Pulmonary artery endothelial cell (primary cell): ENCODE data around the gene KLHDC3. TPM values are rescaled to one million over a fixed set of nuclear protein-coding genes. Genes with fewer than 3 reads are reported as not detected.
A peak's percentile ranks its signal among the peaks of the same experiment; 100 is the strongest.

Experiments used
- DNase-seq: peaks from one replicate; pipeline ENCODE4 v3.0.0-alpha.2; 2011; ENCODE audit warnings: low read depth, low spot score
- total RNA-seq: library from RNA; depleted of rRNA; stranded (reverse); fragments of >200 nt; gene quantifications from 2 replicates; pipeline ENCODE4 v1.2.3, GENCODE V29; 2014

The KLHDC3 gene
- total RNA-seq: 123 and 148 TPM in 2 replicates

GRCh38 chr6:43013843-43014433, at the start of gene KLHDC3, which contains the start of gene MEA1:
Gene KLHDC3, plus strand, starts transcription at chr6:43014249. Its CDS starts 2,944 bp downstream, at chr6:43017193.
Gene MEA1, minus strand, starts transcription at chr6:43013946. Its CDS starts 133 bp downstream, at chr6:43013813.
- DNase-seq: peak; percentile 99

GRCh38 chr6:42966571-42966970, 47.5 kb upstream of the KLHDC3 start:
- DNase-seq: no peak

GRCh38 chr6:42967228-42967627, 46.8 kb upstream of the KLHDC3 start:
- DNase-seq: no peak

- DNase-seq: no peak
Observed at GRCh38 chr6:42968126-42968701, 45.8 kb upstream of the KLHDC3 start.

GRCh38 chr6:42968783-42969182, 45.3 kb upstream of the KLHDC3 start:
- DNase-seq: no peak

GRCh38 chr6:42969431-42969830, 44.6 kb upstream of the KLHDC3 start:
- no peak for DNase-seq

- DNase-seq: no peak
Observed at GRCh38 chr6:42969934-42970333, 44.1 kb upstream of the KLHDC3 start.

- DNase-seq: no peak
Observed at GRCh38 chr6:42970871-42971612, 43.0 kb upstream of the KLHDC3 start.

GRCh38 chr6:42971746-42972327, 42.2 kb upstream of the KLHDC3 start:
- DNase-seq: no peak

- no peak for DNase-seq
Observed at GRCh38 chr6:42973926-42974325, 40.1 kb upstream of the KLHDC3 start.

GRCh38 chr6:42974919-42975505, 39.0 kb upstream of the KLHDC3 start:
- no peak for DNase-seq

GRCh38 chr6:42978487-42978838, 35.6 kb upstream of the KLHDC3 start:
- DNase-seq: no peak

- DNase-seq: peak; percentile 52
Observed at GRCh38 chr6:42978839-42979522, 35.1 kb upstream of the KLHDC3 start, which contains the start of gene PEX6. Gene PEX6, minus strand, starts transcription at chr6:42979181. Its CDS starts 31 bp downstream, at chr6:42979150.

- no peak for DNase-seq
Observed at GRCh38 chr6:42979523-42980177, 34.4 kb upstream of the KLHDC3 start.

- no peak for DNase-seq
Observed at GRCh38 chr6:42981836-42982235, 32.2 kb upstream of the KLHDC3 start.

GRCh38 chr6:42984001-42984923, 29.8 kb upstream of the KLHDC3 start, which contains the start of gene PPP2R5D:
Gene PPP2R5D, plus strand, starts transcription at chr6:42984570. Its CDS starts 108 bp downstream, at chr6:42984678.
- peak; percentile 95 for DNase-seq

GRCh38 chr6:42984924-42985475, 29.0 kb upstream of the KLHDC3 start:
- DNase-seq: no peak

- no peak for DNase-seq
Observed at GRCh38 chr6:42987533-42988451, 26.3 kb upstream of the KLHDC3 start.
